ENCODE results near the gene MYO3B.
"Not testable (repeated sequence)": the region's sequence is repeated elsewhere in the genome, so short reads cannot be mapped to it uniquely, and the experiment has no call there.

DNA sequence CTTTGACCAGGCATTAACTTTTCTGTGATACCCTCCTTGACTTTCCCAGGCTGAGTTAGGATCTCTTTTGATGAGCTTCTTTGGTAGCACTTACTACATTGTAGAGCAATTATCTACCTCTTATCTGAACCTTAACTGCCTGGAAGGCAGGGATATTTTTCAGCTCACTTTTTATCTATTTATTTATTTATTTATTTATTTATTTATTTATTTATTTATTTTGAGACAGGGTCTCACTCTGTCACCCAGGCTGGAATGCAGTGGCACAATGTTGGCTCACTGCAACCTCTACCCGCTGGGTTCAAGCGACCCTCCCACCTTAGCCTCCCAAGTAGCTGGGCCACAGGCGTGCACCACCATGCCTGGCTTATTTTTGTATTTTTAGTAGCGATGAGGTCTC lies 294.6 kb downstream of the MYO3B start:
- not testable (repeated sequence) for TF ChIP-seq MAX (IDR thresholded peaks at IDR 0.05; ENCODE audit: low read depth); SIN3A (IDR thresholded peaks at IDR 0.05; ENCODE audit: borderline replicate concordance, low read depth, low read length); POLR2AphosphoS5 (IDR thresholded peaks at IDR 0.05; ENCODE audit: low read depth, low read length); MXI1 (IDR thresholded peaks at IDR 0.05; ENCODE audit: low read depth, low read length); EZH2phosphoT487 (IDR thresholded peaks at IDR 0.05; ENCODE audit: borderline replicate concordance, low read depth); SMC3 (IDR thresholded peaks at IDR 0.05; ENCODE audit: low read depth, low read length); FOXM1 (IDR thresholded peaks at IDR 0.05; ENCODE audit: low read depth); EP300 (IDR thresholded peaks at IDR 0.05; ENCODE audit: borderline replicate concordance in 1 of 2, low read depth in 1 of 2, low read length in 1 of 2); CHD2 (IDR thresholded peaks at IDR 0.05; ENCODE audit: low read length, partially characterized antibody)
- TF ChIP-seq, protein P1, sequence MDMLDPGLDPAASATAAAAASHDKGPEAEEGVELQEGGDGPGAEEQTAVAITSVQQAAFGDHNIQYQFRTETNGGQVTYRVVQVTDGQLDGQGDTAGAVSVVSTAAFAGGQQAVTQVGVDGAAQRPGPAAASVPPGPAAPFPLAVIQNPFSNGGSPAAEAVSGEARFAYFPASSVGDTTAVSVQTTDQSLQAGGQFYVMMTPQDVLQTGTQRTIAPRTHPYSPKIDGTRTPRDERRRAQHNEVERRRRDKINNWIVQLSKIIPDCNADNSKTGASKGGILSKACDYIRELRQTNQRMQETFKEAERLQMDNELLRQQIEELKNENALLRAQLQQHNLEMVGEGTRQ (IDR thresholded peaks at IDR 0.05; ENCODE audit: borderline replicate concordance, low read depth, low read length), result not testable (repeated sequence)
- TF ChIP-seq, protein P2, sequence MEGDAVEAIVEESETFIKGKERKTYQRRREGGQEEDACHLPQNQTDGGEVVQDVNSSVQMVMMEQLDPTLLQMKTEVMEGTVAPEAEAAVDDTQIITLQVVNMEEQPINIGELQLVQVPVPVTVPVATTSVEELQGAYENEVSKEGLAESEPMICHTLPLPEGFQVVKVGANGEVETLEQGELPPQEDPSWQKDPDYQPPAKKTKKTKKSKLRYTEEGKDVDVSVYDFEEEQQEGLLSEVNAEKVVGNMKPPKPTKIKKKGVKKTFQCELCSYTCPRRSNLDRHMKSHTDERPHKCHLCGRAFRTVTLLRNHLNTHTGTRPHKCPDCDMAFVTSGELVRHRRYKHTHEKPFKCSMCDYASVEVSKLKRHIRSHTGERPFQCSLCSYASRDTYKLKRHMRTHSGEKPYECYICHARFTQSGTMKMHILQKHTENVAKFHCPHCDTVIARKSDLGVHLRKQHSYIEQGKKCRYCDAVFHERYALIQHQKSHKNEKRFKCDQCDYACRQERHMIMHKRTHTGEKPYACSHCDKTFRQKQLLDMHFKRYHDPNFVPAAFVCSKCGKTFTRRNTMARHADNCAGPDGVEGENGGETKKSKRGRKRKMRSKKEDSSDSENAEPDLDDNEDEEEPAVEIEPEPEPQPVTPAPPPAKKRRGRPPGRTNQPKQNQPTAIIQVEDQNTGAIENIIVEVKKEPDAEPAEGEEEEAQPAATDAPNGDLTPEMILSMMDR (IDR thresholded peaks at IDR 0.05), result not testable (repeated sequence)

Data from SK-N-SH (cell line).